ENCODE results near the gene ZNF157. TPM values are rescaled to one million over a fixed set of nuclear protein-coding genes. Genes with fewer than 3 reads are reported as not detected.
A peak's percentile ranks its signal among the peaks of the same experiment; 100 is the strongest.
"Not testable (repeated sequence)": the region's sequence is repeated elsewhere in the genome, so short reads cannot be mapped to it uniquely, and the experiment has no call there.

The ZNF157 gene
- polyA plus RNA-seq, 2 of the 4 experiments (the other 2 are of a cell fraction): 0.05 to 0.06 TPM

GRCh38 chrX:47380268-47380667 lies 9.9 kb downstream of the ZNF157 start (continued):
- TF ChIP-seq, protein P1, sequence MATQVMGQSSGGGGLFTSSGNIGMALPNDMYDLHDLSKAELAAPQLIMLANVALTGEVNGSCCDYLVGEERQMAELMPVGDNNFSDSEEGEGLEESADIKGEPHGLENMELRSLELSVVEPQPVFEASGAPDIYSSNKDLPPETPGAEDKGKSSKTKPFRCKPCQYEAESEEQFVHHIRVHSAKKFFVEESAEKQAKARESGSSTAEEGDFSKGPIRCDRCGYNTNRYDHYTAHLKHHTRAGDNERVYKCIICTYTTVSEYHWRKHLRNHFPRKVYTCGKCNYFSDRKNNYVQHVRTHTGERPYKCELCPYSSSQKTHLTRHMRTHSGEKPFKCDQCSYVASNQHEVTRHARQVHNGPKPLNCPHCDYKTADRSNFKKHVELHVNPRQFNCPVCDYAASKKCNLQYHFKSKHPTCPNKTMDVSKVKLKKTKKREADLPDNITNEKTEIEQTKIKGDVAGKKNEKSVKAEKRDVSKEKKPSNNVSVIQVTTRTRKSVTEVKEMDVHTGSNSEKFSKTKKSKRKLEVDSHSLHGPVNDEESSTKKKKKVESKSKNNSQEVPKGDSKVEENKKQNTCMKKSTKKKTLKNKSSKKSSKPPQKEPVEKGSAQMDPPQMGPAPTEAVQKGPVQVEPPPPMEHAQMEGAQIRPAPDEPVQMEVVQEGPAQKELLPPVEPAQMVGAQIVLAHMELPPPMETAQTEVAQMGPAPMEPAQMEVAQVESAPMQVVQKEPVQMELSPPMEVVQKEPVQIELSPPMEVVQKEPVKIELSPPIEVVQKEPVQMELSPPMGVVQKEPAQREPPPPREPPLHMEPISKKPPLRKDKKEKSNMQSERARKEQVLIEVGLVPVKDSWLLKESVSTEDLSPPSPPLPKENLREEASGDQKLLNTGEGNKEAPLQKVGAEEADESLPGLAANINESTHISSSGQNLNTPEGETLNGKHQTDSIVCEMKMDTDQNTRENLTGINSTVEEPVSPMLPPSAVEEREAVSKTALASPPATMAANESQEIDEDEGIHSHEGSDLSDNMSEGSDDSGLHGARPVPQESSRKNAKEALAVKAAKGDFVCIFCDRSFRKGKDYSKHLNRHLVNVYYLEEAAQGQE (IDR thresholded peaks at IDR 0.05): no peak
- no peak for TF ChIP-seq CEBPB (IDR thresholded peaks at IDR 0.05)
- no peak for TF ChIP-seq RAD21 (conservative IDR thresholded peaks at IDR 0.05 in 1 of 2, IDR thresholded peaks at IDR 0.05 in 1 of 2)
- no peak for TF ChIP-seq HEYL (CRISPR knock-in tag; IDR thresholded peaks at IDR 0.05)
- TF ChIP-seq HOXA7 (CRISPR knock-in tag; IDR thresholded peaks at IDR 0.05): no peak
- no peak for TF ChIP-seq NPAS2 (CRISPR knock-in tag; IDR thresholded peaks at IDR 0.05; ENCODE audit: borderline replicate concordance)
- TF ChIP-seq FOXS1 (CRISPR knock-in tag; IDR thresholded peaks at IDR 0.05): no peak
- no peak for TF ChIP-seq KDM1A (IDR thresholded peaks at IDR 0.05; ENCODE audit: low read depth)
- no peak for TF ChIP-seq PHF8 (IDR thresholded peaks at IDR 0.05; ENCODE audit: borderline replicate concordance, low read depth)
- no peak for TF ChIP-seq MYC (IDR thresholded peaks at IDR 0.05; ENCODE audit: borderline replicate concordance, low read length)

DNA sequence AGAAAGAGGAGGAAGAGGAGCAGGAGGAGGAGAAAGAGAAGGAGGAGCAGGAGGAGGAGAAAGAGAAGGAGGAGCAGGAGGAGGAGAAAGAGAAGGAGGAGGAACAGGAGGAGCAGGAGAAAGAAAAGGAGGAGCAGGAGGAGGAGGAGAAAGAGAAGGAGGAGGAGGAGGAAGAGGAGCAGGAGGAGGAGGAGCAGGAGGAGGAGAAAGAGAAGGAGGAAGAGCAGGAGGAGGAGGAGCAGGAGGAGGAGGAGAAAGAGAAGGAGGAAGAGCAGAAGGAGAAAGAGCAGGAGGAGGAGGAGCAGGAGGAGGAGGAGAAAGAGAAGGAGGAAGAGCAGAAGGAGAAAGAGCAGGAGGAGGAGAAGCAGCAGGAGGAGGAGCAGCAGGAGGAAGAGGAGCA lies 10.5 kb downstream of the ZNF157 start:
- FAIRE-seq; ATAC-seq; H3K4me3 ChIP-seq; H3K27ac ChIP-seq; POLR2A ChIA-PET; H3K4me1 ChIP-seq; H3K9me3 ChIP-seq; CTCF ChIA-PET; DNase-seq (ENCODE audit: low read depth in 1 of 2, low spot score in 1 of 2): not testable (repeated sequence)
- peak overlapping the region; percentile 17; the same call in 1 of the 3 replicates for H3K4me2 ChIP-seq

DNA sequence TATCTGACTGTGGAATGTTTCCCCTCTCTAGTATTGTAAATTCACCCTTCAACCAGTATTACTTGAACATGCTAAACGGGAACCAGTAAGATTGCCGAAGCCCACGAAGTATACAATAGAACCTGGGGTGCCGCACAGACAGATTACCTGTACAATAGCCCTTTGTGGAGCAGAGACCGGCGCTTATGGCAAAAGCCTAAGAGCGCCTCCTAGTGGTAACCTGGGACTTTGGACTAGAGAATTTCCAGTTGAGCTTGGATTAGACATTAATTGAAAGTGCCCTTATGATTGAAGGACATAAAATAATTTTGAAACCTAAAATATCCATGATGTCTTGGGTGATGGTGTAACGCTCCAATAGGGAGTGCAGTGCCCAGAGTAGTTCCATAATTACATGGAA lies 14.1 kb downstream of the ZNF157 start:
- TF ChIP-seq, protein P2, sequence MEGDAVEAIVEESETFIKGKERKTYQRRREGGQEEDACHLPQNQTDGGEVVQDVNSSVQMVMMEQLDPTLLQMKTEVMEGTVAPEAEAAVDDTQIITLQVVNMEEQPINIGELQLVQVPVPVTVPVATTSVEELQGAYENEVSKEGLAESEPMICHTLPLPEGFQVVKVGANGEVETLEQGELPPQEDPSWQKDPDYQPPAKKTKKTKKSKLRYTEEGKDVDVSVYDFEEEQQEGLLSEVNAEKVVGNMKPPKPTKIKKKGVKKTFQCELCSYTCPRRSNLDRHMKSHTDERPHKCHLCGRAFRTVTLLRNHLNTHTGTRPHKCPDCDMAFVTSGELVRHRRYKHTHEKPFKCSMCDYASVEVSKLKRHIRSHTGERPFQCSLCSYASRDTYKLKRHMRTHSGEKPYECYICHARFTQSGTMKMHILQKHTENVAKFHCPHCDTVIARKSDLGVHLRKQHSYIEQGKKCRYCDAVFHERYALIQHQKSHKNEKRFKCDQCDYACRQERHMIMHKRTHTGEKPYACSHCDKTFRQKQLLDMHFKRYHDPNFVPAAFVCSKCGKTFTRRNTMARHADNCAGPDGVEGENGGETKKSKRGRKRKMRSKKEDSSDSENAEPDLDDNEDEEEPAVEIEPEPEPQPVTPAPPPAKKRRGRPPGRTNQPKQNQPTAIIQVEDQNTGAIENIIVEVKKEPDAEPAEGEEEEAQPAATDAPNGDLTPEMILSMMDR (IDR thresholded peaks at IDR 0.05): peak; percentile 70
- TF ChIP-seq TFCP2L1 (CRISPR knock-in tag; IDR thresholded peaks at IDR 0.05): no peak
- TF ChIP-seq RAD21 (conservative IDR thresholded peaks at IDR 0.05 in 1 of 2, IDR thresholded peaks at IDR 0.05 in 1 of 2): peak; percentile 70 to 79
- no peak for TF ChIP-seq CBX2 (IDR thresholded peaks at IDR 0.05; ENCODE audit: borderline replicate concordance, low read depth)
- peak; percentile 66 for TF ChIP-seq SMC3 (IDR thresholded peaks at IDR 0.05)
- TF ChIP-seq HOXA7 (CRISPR knock-in tag; IDR thresholded peaks at IDR 0.05): no peak
- TF ChIP-seq, protein P1 (IDR thresholded peaks at IDR 0.05): no peak
- ChIA-PET CTCF (interaction anchor here (0.6 to 3.2 kb wide), 18 partner anchors 10 to 394 kb away, joined by 3 to 16 read pairs (median 4); partner anchors contain the start of genes UBA1 and ZNF157), POLR2A (interaction anchor here (2.4 kb wide), 1 partner anchor 167 kb away, joined by 6 read pairs; no protein-coding TSS in a partner anchor)
- WGBS (ENCODE audit: missing lambda C conversion rate): 4% methylated on average over 8 of the region's 8 CpGs
- ATAC-seq (peak; percentile 47 to 78; a peak in 4 of 6 replicates), DNase-seq (ENCODE audit: low read depth in 1 of 2, low spot score in 1 of 2) (peak; percentile 14 to 69), FAIRE-seq (peak; percentile 39)
- H3K4me3 ChIP-seq: no peak overlapping the region
- H3K4me2 ChIP-seq: peak overlapping the region; percentile 57; the same call in 2 of the 3 replicates
- no peak overlapping the region for H3K27ac ChIP-seq
- H3K4me1 ChIP-seq: no peaks in the 10 kb centered on the region
- no peaks in the 10 kb centered on the region for H3K9me3 ChIP-seq

Measured in A549 (cell line).